Left lung (tissue), 10 donors: ENCODE results near the gene TNFSF13B. TPM values are rescaled to one million over a fixed set of nuclear protein-coding genes. Genes with fewer than 3 reads are reported as not detected.
A peak's percentile ranks its signal among the peaks of the same experiment; 100 is the strongest.

ENCODE experiments used
- ATAC-seq: fragments of 200-7000 bp; cut with Tn5 transposase; one replicate; pipeline ENCODE4 v1.9.1; 2020; ENCODE audit warnings: moderate library complexity
- DNase-seq, 4 donors: peaks; one replicate each; pipeline ENCODE4 v3.0.0-alpha.2; 2013 to 2020
- H3K27ac ChIP-seq, 2 donors: fragments of 200-600 bp; sonication (generic) in 1 of 2; one replicate each; pipeline versions ENCODE4 v1.5.0 to v1.8.0; 2020 to 2021
- H3K27me3 ChIP-seq, 2 donors: fragments of 200-600 bp; sonication (generic) in 1 of 2; one replicate each; pipeline versions ENCODE4 v1.5.0 to v1.8.0; 2020 to 2021
- H3K36me3 ChIP-seq, 2 donors: fragments of 200-600 bp; sonication (generic) in 1 of 2; one replicate each; pipeline versions ENCODE4 v1.5.0 to v1.8.0; 2020 to 2021
- H3K4me1 ChIP-seq, 2 donors: fragments of 200-600 bp; one replicate each; pipeline ENCODE4 v1.8.0; 2021
- H3K4me3 ChIP-seq, 2 donors: fragments of 200-600 bp; sonication (generic) in 1 of 2; one replicate each; pipeline versions ENCODE4 v1.5.0 to v1.8.0; 2020 to 2021; ENCODE audit warnings: mild to moderate bottlenecking in 1 of 2
- H3K9me3 ChIP-seq, 2 donors: fragments of 200-600 bp; sonication (generic) in 1 of 2; one replicate each; pipeline versions ENCODE4 v1.5.0 to v1.8.0; 2020 to 2021
- intact Hi-C, 2 donors: fragments of 100-400 bp; cut with DNase I; formaldehyde crosslinking; loops; one replicate each; pipeline versions ENCODE4 v1.11.2 to v1.14.2; 2022
- polyA plus RNA-seq, 6 donors: library from polyadenylated mRNA; unstranded; fragments of 120-200 nt; gene quantifications; one replicate each; pipeline ENCODE4 v1.2.1, GENCODE V29; 2013; ENCODE audit not compliant: insufficient read length in 6 of 6
- total RNA-seq, 2 donors: library from RNA; stranded (reverse); fragmentation: NEBNext Ultra II Directional; extraction: Animal tissue kit (Norgen Biotek cat#: 25700); gene quantifications; one replicate each; pipeline ENCODE4 v1.2.1, GENCODE V29; 2021
- TF ChIP-seq, protein P1 (sequence below), 2 donors: fragments of 200-600 bp; sonication (generic) in 1 of 2; IDR thresholded peaks; one replicate each; pipeline versions ENCODE4 v1.5.0 to v1.8.0; 2021; ENCODE audit warnings: antibody characterized with exemption in 2 of 2
- donor health status: DM: no; HTN: yes; CAD: no.
- donor health status: DM: no; HTN: no; CAD: no.

TNFSF13B gene
- total and polyA plus RNA-seq, 8 donors: 4.1 to 20.1 (median 7.5) TPM

DNA sequence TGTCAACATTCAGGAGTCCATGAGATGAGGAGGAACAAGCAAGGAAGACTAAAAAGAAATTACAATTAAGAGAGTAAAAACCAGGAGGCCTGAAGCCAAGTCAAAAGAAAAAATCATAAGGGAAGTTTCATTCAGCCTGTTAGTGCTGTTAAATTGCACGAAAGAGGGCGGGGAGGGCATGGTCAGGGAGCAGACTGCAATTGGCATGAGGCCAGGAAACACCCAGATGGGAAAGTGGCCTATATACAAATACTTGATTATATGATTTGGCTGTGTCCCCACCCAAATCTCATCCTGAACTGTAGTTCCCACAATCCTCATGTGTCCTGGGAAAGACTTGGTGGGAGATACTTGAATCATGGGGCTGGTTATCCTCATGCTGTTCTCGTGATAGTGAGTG, 43.9 kb downstream of the TNFSF13B start:
- ATAC-seq (no peak), DNase-seq (peak in 1 of 4 donors; percentile 7)
- TF ChIP-seq, protein P1, sequence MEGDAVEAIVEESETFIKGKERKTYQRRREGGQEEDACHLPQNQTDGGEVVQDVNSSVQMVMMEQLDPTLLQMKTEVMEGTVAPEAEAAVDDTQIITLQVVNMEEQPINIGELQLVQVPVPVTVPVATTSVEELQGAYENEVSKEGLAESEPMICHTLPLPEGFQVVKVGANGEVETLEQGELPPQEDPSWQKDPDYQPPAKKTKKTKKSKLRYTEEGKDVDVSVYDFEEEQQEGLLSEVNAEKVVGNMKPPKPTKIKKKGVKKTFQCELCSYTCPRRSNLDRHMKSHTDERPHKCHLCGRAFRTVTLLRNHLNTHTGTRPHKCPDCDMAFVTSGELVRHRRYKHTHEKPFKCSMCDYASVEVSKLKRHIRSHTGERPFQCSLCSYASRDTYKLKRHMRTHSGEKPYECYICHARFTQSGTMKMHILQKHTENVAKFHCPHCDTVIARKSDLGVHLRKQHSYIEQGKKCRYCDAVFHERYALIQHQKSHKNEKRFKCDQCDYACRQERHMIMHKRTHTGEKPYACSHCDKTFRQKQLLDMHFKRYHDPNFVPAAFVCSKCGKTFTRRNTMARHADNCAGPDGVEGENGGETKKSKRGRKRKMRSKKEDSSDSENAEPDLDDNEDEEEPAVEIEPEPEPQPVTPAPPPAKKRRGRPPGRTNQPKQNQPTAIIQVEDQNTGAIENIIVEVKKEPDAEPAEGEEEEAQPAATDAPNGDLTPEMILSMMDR (IDR thresholded peaks at IDR 0.05): no peak
- Histone ChIP-seq H3K27me3 (no peaks in the 10 kb centered on the region), H3K27ac (no peak overlapping the region), H3K9me3 (peaks cover 0 to 5% of the 10 kb centered on the region in 2 donors), H3K4me1 (no peaks in the 10 kb centered on the region), H3K4me3 (no peak overlapping the region), H3K36me3 (peaks cover 0 to 6% of the 10 kb centered on the region in 2 donors)
- intact Hi-C loops: no loop called here

DNA sequence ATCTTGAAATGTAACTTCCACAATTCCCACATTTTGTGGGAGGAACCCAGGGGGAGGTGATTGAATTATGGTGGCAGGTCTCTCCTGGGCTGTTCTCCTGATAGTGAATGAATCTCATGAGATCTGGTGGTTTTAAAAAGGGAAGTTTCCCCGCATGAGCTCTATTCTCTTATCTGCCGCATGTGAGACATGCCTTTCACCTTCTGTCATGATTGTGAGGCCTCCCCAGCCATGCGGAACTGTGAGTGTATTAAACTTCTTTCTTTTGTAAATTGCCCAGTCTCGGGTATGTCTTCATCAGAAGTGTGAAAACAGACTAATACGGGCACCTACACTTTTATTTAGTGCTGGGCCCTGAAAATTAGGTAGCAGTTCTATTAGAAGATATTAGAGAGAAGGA, 45.8 kb downstream of the TNFSF13B start:
- DNase-seq (no peak), ATAC-seq (no peak)
- intact Hi-C loops: no loop called here
- Histone ChIP-seq H3K36me3 (no peaks in the 10 kb centered on the region), H3K9me3 (no peaks in the 10 kb centered on the region), H3K27me3 (no peaks in the 10 kb centered on the region), H3K27ac (no peak overlapping the region), H3K4me3 (no peak overlapping the region), H3K4me1 (no peaks in the 10 kb centered on the region)
- TF ChIP-seq, protein P1 (IDR thresholded peaks at IDR 0.05): no peak

DNA sequence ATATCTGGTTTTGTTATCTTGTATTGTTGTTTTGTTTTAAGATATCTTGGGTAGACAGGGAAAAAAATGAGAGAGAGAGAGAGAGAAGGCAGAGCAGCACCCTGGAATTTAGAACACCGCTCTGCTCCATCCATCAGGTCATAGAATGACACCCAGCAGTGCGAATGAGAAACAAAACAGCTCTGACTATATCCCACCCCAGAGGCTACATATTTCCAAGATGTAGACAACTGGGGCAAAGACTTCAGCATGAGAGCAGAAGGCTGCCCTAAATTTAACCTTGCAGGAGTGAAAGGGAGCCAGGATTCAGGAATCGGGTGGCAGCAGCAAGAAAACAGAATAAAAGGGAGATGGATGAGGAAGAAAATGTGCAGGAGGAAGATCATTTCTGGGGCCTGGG, 46.5 kb downstream of the TNFSF13B start:
- Histone ChIP-seq H3K4me3 (no peak overlapping the region), H3K36me3 (no peaks in the 10 kb centered on the region), H3K4me1 (no peaks in the 10 kb centered on the region), H3K27ac (no peak overlapping the region), H3K9me3 (no peaks in the 10 kb centered on the region), H3K27me3 (no peaks in the 10 kb centered on the region)
- TF ChIP-seq, protein P1 (IDR thresholded peaks at IDR 0.05): no peak
- no peak for ATAC-seq
- DNase-seq: no peak
- intact Hi-C loops: no loop called here

DNA sequence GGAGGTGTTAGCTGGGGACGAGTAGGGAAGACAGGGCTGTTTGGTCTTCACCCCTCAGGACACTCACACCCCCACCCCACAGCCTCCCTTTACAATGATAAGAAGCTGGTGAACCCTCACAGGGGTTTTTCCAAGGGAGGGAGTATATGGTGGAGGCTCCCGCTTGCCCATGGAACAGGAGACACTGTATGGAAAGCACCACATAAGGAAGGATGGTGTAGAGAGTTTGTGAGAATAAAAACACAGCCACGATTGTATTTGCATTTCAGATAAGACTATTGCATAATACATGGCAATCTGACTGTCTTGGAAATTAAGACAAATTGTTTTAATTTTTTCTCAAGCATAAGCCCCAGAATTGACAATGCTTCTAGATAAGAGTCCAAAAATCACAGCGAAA, 46.9 kb downstream of the TNFSF13B start:
- Histone ChIP-seq H3K4me1 (no peaks in the 10 kb centered on the region), H3K36me3 (no peaks in the 10 kb centered on the region), H3K4me3 (no peak overlapping the region), H3K27ac (no peak overlapping the region), H3K9me3 (no peaks in the 10 kb centered on the region), H3K27me3 (no peaks in the 10 kb centered on the region)
- TF ChIP-seq, protein P1 (IDR thresholded peaks at IDR 0.05): no peak
- no peak for DNase-seq
- no peak for ATAC-seq
- intact Hi-C loops: no loop called here

DNA sequence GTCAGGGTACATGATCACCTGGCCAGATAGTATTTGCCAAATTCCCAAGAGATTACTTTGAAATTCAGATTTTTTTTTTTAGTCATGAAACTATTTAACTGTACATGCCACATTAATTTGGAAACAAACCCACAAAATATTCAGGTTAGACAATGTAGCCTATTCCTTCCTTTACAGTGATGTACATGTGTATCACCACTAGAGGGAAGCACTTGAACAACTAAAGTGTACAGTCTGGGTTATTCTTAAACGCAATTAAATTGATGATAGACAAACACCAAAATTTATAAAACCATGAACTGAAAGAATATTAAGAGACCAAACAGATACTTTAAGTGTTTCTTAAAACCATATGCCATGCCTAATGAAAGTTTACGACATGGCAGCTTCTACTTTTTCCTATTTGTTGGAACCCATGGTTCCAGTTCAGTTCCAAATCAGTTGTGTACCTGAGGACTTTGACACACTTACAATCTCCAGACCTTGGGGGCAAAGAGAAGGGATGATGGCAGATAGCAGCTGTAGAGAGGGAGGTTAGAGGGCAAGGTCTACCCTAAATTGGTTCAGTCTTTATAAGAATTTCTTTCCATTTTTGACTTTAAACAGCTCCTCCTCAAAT, 52.8 kb downstream of the TNFSF13B start:
- TF ChIP-seq, protein P1 (IDR thresholded peaks at IDR 0.05): peak; percentile 61 to 85
- H3K4me1 ChIP-seq: peaks cover 0 to 30% of the 10 kb centered on the region in 2 donors
- H3K9me3 ChIP-seq: no peaks in the 10 kb centered on the region
- DNase-seq (peak in 2 of 4 donors; percentile 11 to 39), ATAC-seq (peak; percentile 96)
- intact Hi-C loops: loop anchor here in 1 of 2 donors (10.0 kb wide), 2 partner anchors 88 to 182 kb away; no protein-coding TSS in a partner anchor
- H3K36me3 ChIP-seq: no peaks in the 10 kb centered on the region
- H3K27me3 ChIP-seq: peaks cover 0 to 2% of the 10 kb centered on the region in 2 donors
- H3K4me3 ChIP-seq: no peak overlapping the region
- H3K27ac ChIP-seq: peak overlapping the region in 1 of 2 donors; percentile 21
